ENCODE data around the gene RUVBL2. TPM values are rescaled to one million over a fixed set of nuclear protein-coding genes. Genes with fewer than 3 reads are reported as not detected.

The RUVBL2 gene
- total and polyA plus RNA-seq, 4 donors, result 29.6 to 80.1 (median 49.6) TPM

- TF ChIP-seq MAX (IDR thresholded peaks at IDR 0.05) (no peak), YY1 (IDR thresholded peaks at IDR 0.05) (no peak), SP1 (IDR thresholded peaks at IDR 0.05) (no peak), FOXA2 (IDR thresholded peaks at IDR 0.05) (no peak), FOXA1 (IDR thresholded peaks at IDR 0.05) (no peak), EGR1 (IDR thresholded peaks at IDR 0.05; ENCODE audit: low read depth in 2 of 2) (no peak)
- TF ChIP-seq, protein P1, sequence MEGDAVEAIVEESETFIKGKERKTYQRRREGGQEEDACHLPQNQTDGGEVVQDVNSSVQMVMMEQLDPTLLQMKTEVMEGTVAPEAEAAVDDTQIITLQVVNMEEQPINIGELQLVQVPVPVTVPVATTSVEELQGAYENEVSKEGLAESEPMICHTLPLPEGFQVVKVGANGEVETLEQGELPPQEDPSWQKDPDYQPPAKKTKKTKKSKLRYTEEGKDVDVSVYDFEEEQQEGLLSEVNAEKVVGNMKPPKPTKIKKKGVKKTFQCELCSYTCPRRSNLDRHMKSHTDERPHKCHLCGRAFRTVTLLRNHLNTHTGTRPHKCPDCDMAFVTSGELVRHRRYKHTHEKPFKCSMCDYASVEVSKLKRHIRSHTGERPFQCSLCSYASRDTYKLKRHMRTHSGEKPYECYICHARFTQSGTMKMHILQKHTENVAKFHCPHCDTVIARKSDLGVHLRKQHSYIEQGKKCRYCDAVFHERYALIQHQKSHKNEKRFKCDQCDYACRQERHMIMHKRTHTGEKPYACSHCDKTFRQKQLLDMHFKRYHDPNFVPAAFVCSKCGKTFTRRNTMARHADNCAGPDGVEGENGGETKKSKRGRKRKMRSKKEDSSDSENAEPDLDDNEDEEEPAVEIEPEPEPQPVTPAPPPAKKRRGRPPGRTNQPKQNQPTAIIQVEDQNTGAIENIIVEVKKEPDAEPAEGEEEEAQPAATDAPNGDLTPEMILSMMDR (IDR thresholded peaks at IDR 0.05; ENCODE audit: low read depth, low read length, missing input control), result no peak
These were observed 5.4 kb upstream of the RUVBL2 start (continued) for GRCh38 chr19:48988286-48988685.

DNA sequence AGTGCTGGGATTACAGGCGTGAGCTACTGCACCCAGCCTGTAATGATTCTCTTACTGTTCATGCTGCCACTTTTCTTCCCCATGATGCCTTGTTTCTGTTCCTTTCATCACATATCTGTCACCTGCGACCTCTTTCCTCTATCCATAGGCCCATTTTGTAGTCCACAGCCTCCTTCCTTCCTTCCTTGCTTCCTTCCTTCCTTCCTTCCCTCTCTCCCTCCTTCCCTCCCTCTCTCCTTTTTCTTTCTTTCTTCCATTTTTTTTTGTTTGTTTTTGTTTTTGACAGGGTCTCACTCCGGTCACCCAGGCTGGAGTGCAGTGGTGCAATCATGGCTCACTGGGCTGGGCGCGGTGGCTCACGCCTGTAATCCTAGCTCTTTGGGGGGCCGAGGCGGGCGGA is 4.8 kb upstream of the RUVBL2 start:
- H3K4me3 ChIP-seq (ENCODE audit: low read depth in 1 of 3, low read length in 3 of 3), result no peak overlapping the region
- H3K27me3 ChIP-seq (ENCODE audit: control insufficient read depth in 4 of 4, insufficient read depth in 4 of 4, low read length in 3 of 4), result no peaks in the 10 kb centered on the region
- no peak for TF ChIP-seq EGR1 (IDR thresholded peaks at IDR 0.05; ENCODE audit: low read depth in 2 of 2)
- TF ChIP-seq, protein P2, sequence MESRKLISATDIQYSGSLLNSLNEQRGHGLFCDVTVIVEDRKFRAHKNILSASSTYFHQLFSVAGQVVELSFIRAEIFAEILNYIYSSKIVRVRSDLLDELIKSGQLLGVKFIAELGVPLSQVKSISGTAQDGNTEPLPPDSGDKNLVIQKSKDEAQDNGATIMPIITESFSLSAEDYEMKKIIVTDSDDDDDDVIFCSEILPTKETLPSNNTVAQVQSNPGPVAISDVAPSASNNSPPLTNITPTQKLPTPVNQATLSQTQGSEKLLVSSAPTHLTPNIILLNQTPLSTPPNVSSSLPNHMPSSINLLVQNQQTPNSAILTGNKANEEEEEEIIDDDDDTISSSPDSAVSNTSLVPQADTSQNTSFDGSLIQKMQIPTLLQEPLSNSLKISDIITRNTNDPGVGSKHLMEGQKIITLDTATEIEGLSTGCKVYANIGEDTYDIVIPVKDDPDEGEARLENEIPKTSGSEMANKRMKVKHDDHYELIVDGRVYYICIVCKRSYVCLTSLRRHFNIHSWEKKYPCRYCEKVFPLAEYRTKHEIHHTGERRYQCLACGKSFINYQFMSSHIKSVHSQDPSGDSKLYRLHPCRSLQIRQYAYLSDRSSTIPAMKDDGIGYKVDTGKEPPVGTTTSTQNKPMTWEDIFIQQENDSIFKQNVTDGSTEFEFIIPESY (IDR thresholded peaks at IDR 0.05), result no peak
- TF ChIP-seq RAD21 (IDR thresholded peaks at IDR 0.05), result no peak
- no peak for TF ChIP-seq GABPA (IDR thresholded peaks at IDR 0.05 in 1 of 2, conservative IDR thresholded peaks at IDR 0.05 in 1 of 2)
- no peak for TF ChIP-seq JUND (IDR thresholded peaks at IDR 0.05)
- H3K9ac ChIP-seq (ENCODE audit: low read depth in 1 of 2, low read length in 2 of 2), result no peak overlapping the region
- no peak for DNase-seq (ENCODE audit: low spot score)
- H3K4me1 ChIP-seq (ENCODE audit: control insufficient read depth in 4 of 4, insufficient read depth in 4 of 4, low read length in 3 of 4), result peaks cover 7 to 17% (median 14%) of the 10 kb centered on the region in 4 donors
- H3K27ac ChIP-seq (ENCODE audit: low read depth in 1 of 2, low read length in 2 of 2), result no peak overlapping the region
- no peaks in the 10 kb centered on the region for H3K9me3 ChIP-seq (ENCODE audit: control insufficient read depth in 4 of 4, low read length in 3 of 4)
- 90% methylated on average over 9 of the region's 9 CpGs for WGBS
- peaks cover 6 to 21% (median 20%) of the 10 kb centered on the region in 4 donors for H3K36me3 ChIP-seq (ENCODE audit: control insufficient read depth in 4 of 4, insufficient read depth in 3 of 4, low read depth in 1 of 4, low read length in 3 of 4)

DNA sequence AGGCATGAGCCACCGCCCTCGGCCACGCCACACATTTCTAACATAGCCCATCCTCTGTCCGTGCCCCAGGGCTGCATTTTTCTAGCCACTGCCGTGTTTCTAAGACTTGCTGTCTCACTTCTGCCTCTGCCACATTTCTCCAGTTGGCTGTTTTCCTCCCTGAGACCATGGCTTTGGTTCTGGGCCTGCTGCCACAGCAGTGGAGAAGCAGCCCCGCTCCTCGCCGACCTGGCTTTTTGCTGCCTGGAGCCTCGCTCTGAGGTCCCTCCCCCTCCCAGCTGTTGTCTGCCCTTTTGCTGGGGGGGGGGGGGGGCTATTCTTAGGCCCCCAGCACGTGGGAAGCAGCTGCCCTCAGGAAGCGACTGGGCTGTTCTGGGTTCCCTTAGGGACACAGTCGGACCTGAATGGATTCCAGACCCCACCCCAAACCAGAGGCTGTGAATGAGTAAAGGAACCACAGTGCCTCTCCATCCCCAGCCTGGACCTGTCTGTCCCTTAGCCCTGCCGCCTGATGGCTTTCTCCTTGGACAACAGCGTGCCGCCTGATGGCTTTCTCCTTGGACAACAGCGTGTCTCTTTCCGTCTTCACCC is 3.9 kb upstream of the RUVBL2 start:
- no peak overlapping the region for H3K27ac ChIP-seq (ENCODE audit: low read depth in 1 of 2, low read length in 2 of 2)
- H3K9ac ChIP-seq (ENCODE audit: low read depth in 1 of 2, low read length in 2 of 2), result no peak overlapping the region
- peaks cover 6 to 21% (median 20%) of the 10 kb centered on the region in 4 donors for H3K36me3 ChIP-seq (ENCODE audit: control insufficient read depth in 4 of 4, insufficient read depth in 3 of 4, low read depth in 1 of 4, low read length in 3 of 4)
- no peak overlapping the region for H3K4me3 ChIP-seq (ENCODE audit: low read depth in 1 of 3, low read length in 3 of 3)
- DNase-seq (ENCODE audit: low spot score), result no peak
- WGBS, result 93% methylated on average over 17 of the region's 17 CpGs
- no peaks in the 10 kb centered on the region for H3K27me3 ChIP-seq (ENCODE audit: control insufficient read depth in 4 of 4, insufficient read depth in 4 of 4, low read length in 3 of 4)
- no peaks in the 10 kb centered on the region for H3K9me3 ChIP-seq (ENCODE audit: control insufficient read depth in 4 of 4, low read length in 3 of 4)
- peaks cover 12 to 24% (median 16%) of the 10 kb centered on the region in 4 donors for H3K4me1 ChIP-seq (ENCODE audit: control insufficient read depth in 4 of 4, insufficient read depth in 4 of 4, low read length in 3 of 4)
- TF ChIP-seq GABPA (IDR thresholded peaks at IDR 0.05 in 1 of 2, conservative IDR thresholded peaks at IDR 0.05 in 1 of 2), result no peak
- no peak for TF ChIP-seq FOXA1 (IDR thresholded peaks at IDR 0.05)
- TF ChIP-seq, protein P2 (IDR thresholded peaks at IDR 0.05), result no peak
- no peak for TF ChIP-seq TAF1 (conservative IDR thresholded peaks at IDR 0.05)
- TF ChIP-seq MAX (IDR thresholded peaks at IDR 0.05), result no peak
- no peak for TF ChIP-seq JUND (IDR thresholded peaks at IDR 0.05)
- TF ChIP-seq EGR1 (IDR thresholded peaks at IDR 0.05; ENCODE audit: low read depth in 2 of 2), result no peak
- TF ChIP-seq, protein P3, sequence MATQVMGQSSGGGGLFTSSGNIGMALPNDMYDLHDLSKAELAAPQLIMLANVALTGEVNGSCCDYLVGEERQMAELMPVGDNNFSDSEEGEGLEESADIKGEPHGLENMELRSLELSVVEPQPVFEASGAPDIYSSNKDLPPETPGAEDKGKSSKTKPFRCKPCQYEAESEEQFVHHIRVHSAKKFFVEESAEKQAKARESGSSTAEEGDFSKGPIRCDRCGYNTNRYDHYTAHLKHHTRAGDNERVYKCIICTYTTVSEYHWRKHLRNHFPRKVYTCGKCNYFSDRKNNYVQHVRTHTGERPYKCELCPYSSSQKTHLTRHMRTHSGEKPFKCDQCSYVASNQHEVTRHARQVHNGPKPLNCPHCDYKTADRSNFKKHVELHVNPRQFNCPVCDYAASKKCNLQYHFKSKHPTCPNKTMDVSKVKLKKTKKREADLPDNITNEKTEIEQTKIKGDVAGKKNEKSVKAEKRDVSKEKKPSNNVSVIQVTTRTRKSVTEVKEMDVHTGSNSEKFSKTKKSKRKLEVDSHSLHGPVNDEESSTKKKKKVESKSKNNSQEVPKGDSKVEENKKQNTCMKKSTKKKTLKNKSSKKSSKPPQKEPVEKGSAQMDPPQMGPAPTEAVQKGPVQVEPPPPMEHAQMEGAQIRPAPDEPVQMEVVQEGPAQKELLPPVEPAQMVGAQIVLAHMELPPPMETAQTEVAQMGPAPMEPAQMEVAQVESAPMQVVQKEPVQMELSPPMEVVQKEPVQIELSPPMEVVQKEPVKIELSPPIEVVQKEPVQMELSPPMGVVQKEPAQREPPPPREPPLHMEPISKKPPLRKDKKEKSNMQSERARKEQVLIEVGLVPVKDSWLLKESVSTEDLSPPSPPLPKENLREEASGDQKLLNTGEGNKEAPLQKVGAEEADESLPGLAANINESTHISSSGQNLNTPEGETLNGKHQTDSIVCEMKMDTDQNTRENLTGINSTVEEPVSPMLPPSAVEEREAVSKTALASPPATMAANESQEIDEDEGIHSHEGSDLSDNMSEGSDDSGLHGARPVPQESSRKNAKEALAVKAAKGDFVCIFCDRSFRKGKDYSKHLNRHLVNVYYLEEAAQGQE (IDR thresholded peaks at IDR 0.05), result no peak
- no peak for TF ChIP-seq ATF3 (IDR thresholded peaks at IDR 0.05)
- TF ChIP-seq, protein P1 (IDR thresholded peaks at IDR 0.05; ENCODE audit: low read depth, low read length, missing input control), result no peak
- TF ChIP-seq YY1 (IDR thresholded peaks at IDR 0.05), result no peak
- no peak for TF ChIP-seq SP1 (IDR thresholded peaks at IDR 0.05)
- TF ChIP-seq HNF4G (IDR thresholded peaks at IDR 0.05), result no peak
- no peak for TF ChIP-seq NR2F2 (IDR thresholded peaks at IDR 0.05)
